ENCODE measurements around the gene CAPN5. TPM values are rescaled to one million over a fixed set of nuclear protein-coding genes. Genes with fewer than 3 reads are reported as not detected.

Gene CAPN5
- total RNA-seq, 4 donors from 2014 or later, result 15.9 to 24.5 (median 19.8) TPM

DNA sequence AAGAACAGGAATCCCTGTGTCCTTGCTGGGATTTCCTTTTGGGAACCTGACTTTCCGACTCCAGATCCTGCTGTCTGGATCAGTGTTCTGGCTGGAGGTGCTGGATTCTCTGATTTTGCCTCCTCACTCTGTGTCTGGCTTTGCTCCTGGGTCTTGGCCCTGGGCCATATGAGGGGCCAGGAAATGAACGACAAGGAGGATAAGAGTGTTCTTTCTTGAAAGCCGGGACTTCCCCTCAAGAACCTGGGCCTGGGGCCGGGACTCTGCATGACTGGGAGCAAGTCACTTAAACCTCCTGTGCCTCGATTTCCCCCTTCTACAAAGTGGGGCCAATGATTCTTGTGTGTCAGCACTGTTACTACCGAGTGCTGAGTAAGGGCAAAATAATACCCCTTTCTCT, 58.4 kb downstream of the CAPN5 start:
- H3K36me3 ChIP-seq, result peaks cover 0 to 46% (median 0%) of the 10 kb centered on the region in 3 donors
- no peak overlapping the region for H3K4me3 ChIP-seq
- no peaks in the 10 kb centered on the region for H3K27me3 ChIP-seq
- DNase-seq (ENCODE audit: low spot score in 2 of 2), result no peak
- TF ChIP-seq EP300 (IDR thresholded peaks at IDR 0.05), result no peak
- TF ChIP-seq, protein P1, sequence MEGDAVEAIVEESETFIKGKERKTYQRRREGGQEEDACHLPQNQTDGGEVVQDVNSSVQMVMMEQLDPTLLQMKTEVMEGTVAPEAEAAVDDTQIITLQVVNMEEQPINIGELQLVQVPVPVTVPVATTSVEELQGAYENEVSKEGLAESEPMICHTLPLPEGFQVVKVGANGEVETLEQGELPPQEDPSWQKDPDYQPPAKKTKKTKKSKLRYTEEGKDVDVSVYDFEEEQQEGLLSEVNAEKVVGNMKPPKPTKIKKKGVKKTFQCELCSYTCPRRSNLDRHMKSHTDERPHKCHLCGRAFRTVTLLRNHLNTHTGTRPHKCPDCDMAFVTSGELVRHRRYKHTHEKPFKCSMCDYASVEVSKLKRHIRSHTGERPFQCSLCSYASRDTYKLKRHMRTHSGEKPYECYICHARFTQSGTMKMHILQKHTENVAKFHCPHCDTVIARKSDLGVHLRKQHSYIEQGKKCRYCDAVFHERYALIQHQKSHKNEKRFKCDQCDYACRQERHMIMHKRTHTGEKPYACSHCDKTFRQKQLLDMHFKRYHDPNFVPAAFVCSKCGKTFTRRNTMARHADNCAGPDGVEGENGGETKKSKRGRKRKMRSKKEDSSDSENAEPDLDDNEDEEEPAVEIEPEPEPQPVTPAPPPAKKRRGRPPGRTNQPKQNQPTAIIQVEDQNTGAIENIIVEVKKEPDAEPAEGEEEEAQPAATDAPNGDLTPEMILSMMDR (IDR thresholded peaks at IDR 0.05), result no peak
- no peaks in the 10 kb centered on the region for H3K9me3 ChIP-seq
- peaks cover 0 to 29% (median 13%) of the 10 kb centered on the region in 4 donors for H3K4me1 ChIP-seq
- H3K27ac ChIP-seq, result no peak overlapping the region
- 52 to 53% methylated on average over 6 of the region's 6 CpGs for WGBS, 2 donors

DNA sequence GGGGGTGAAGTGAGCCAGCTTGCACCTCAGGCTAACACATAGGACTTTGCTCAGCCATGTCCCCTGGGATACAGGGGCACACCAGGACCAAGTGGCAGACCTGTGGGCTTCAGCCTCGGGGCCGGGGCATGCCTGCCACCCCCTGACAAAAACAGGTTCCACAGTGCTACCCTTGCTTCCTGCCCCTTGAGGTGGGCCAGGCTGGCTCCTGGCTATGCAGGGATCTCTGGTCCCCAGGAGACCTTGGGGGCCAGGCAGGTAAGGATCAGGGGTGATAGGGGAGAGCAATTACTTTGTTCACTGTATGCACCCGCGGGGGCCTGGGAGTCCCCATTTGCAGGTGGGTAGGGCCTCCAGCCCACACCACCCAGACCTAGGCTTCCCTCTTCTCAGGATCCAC, 58.9 kb downstream of the CAPN5 start:
- TF ChIP-seq POLR2A (IDR thresholded peaks at IDR 0.05) (no peak), EP300 (IDR thresholded peaks at IDR 0.05) (no peak)
- TF ChIP-seq, protein P1 (IDR thresholded peaks at IDR 0.05), result no peak
- Histone ChIP-seq H3K27me3 (no peaks in the 10 kb centered on the region), H3K27ac (no peak overlapping the region), H3K4me3 (no peak overlapping the region), H3K4me1 (peaks cover 0 to 34% (median 13%) of the 10 kb centered on the region in 4 donors), H3K36me3 (peaks cover 0 to 41% (median 0%) of the 10 kb centered on the region in 3 donors), H3K9me3 (no peaks in the 10 kb centered on the region)
- DNase-seq (ENCODE audit: low spot score in 2 of 2), result no peak
- WGBS, 2 donors, result 59 to 62% methylated on average over 4 of the region's 4 CpGs

DNA sequence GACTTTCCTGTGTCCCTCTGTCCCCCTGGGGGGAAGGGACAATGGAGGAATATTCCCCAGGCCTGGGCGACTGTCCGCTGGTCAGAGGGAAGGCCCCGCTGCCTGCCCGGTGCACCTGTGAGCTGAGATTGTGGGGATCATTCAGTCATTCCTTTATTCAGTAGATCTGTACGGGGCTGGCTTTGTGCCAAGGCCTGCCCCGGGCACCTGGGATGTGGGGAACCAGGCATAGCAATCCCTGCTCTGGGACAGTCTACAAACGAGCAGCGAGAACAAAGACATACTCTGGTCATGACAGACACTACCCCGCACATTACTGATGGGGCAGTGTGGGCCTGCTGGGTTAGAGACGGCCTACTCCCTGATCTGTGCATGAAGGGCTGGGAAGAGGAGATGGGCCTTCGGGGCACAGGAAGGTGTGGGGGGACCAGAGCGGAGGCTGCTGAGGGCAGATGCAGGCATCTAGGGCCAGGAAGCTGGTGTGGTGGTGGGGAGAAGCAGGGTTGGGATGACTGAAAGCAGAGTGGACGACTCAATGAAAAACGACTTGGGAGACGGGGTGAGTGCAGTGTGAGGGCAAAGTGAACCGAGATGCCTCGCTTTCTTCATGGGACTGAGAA, 59.5 kb downstream of the CAPN5 start:
- WGBS, 2 donors, result 61 to 68% methylated on average over 17 of the region's 17 CpGs
- H3K4me3 ChIP-seq, result no peak overlapping the region
- H3K36me3 ChIP-seq, result peaks cover 0 to 35% (median 0%) of the 10 kb centered on the region in 3 donors
- no peaks in the 10 kb centered on the region for H3K9me3 ChIP-seq
- peaks cover 0 to 40% (median 17%) of the 10 kb centered on the region in 4 donors for H3K4me1 ChIP-seq
- no peak overlapping the region for H3K27ac ChIP-seq
- no peak for TF ChIP-seq POLR2A (IDR thresholded peaks at IDR 0.05)
- DNase-seq (ENCODE audit: low spot score in 2 of 2), result no peak
- H3K27me3 ChIP-seq, result no peaks in the 10 kb centered on the region

DNA sequence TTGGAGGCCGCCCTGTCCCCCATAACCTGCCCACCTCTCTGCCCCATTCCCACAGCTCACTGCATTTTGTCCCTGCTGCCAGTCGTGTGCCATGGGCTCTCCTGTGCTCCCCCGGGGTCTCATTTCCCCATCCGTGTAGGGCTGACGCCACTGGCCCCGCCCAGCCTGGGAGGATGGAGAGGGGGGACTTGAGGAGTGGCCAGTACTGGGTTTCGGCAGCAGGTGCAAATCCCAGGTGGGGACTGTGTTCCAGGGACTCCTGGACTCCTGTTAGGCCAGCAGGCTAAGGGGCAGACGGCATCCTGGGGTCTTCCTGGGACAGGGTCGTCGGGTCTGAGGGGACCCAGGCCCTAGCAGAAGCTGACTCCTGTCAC, 60.1 kb downstream of the CAPN5 start:
- no peak for DNase-seq (ENCODE audit: low spot score in 2 of 2)
- peak overlapping the region; percentile 8 to 54 (median 26) for H3K4me3 ChIP-seq
- peak overlapping the region in 1 of 4 donors; percentile 59 for H3K27ac ChIP-seq
- TF ChIP-seq, protein P1 (IDR thresholded peaks at IDR 0.05), result no peak
- TF ChIP-seq EP300 (IDR thresholded peaks at IDR 0.05) (no peak), POLR2A (IDR thresholded peaks at IDR 0.05) (no peak)
- H3K4me1 ChIP-seq, result peaks cover 0 to 46% (median 19%) of the 10 kb centered on the region in 4 donors
- H3K36me3 ChIP-seq, result peaks cover 0 to 29% (median 0%) of the 10 kb centered on the region in 3 donors
- H3K27me3 ChIP-seq, result no peaks in the 10 kb centered on the region
- WGBS, 2 donors, result 13 to 16% methylated on average over 9 to 10 of the region's 10 CpGs
- H3K9me3 ChIP-seq, result no peaks in the 10 kb centered on the region

DNA sequence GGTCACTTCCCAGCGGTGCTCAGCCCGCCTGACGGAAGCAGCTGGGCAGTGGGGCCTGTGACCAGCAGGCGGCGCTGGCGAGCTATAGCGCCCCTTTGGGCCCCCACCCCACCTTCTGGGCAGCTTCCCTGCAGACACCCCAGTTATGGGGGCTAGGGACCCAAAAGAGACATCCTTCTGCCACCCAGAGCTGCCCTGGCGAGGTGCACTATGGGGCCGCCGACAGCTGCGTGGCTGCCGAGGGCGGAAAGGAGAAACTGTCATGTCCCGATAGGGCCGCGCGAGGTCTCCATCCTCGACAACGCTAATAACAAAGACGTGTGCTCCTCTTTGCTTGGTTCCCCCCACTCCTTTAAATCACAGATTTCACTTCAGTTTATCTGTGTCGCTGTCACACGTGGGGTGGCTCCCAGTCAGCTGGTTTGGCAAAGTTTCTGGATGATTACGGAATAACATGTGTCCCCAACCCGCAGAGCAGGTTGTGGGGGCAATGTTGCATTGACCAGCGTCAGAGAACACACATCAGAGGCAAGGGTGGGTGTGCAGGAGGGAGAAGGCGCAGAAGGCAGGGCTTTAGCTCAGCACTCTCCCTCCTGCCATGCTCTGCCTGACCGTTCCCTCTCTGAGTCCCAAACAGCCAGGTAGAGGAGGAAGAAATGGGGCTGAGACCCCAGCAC, 60.6 kb downstream of the CAPN5 start:
- no peaks in the 10 kb centered on the region for H3K27me3 ChIP-seq
- peak; percentile 33 to 39 for DNase-seq (ENCODE audit: low spot score in 2 of 2)
- TF ChIP-seq, protein P1 (IDR thresholded peaks at IDR 0.05), result peak; percentile 98 to 100 (median 99)
- no peak for TF ChIP-seq EP300 (IDR thresholded peaks at IDR 0.05)
- H3K4me1 ChIP-seq, result peaks cover 0 to 49% (median 19%) of the 10 kb centered on the region in 4 donors
- WGBS, 2 donors, result 2 to 5% methylated on average over 21 to 27 of the region's 27 CpGs
- peaks cover 0 to 24% (median 0%) of the 10 kb centered on the region in 3 donors for H3K36me3 ChIP-seq
- peak overlapping the region in 1 of 4 donors; percentile 59 for H3K27ac ChIP-seq
- peak overlapping the region; percentile 8 to 54 (median 26) for H3K4me3 ChIP-seq
- no peaks in the 10 kb centered on the region for H3K9me3 ChIP-seq

Data from tibial nerve (tissue), 4 donors.